Fibroblast of pulmonary artery (primary cell): ENCODE results near the gene REM2.

Source experiments
- DNase-seq: peaks from one replicate; pipeline ENCODE4 v3.0.0-alpha.2; 2010; ENCODE audit warnings: low read depth
- H3K4me3 ChIP-seq: replicated peaks from 2 replicates; pipeline ENCODE4 v1.5.1; 2011; ENCODE audit warnings: low read depth, mild to moderate bottlenecking, control low read depth, low read length, moderate library complexity
- CTCF ChIP-seq: IDR thresholded peaks from 2 replicates; pipeline ENCODE4 v1.5.1; 2011; ENCODE audit warnings: mild to moderate bottlenecking, control low read depth, low read length, inconsistent platforms; ENCODE audit errors: missing control alignments

REM2 gene

DNA sequence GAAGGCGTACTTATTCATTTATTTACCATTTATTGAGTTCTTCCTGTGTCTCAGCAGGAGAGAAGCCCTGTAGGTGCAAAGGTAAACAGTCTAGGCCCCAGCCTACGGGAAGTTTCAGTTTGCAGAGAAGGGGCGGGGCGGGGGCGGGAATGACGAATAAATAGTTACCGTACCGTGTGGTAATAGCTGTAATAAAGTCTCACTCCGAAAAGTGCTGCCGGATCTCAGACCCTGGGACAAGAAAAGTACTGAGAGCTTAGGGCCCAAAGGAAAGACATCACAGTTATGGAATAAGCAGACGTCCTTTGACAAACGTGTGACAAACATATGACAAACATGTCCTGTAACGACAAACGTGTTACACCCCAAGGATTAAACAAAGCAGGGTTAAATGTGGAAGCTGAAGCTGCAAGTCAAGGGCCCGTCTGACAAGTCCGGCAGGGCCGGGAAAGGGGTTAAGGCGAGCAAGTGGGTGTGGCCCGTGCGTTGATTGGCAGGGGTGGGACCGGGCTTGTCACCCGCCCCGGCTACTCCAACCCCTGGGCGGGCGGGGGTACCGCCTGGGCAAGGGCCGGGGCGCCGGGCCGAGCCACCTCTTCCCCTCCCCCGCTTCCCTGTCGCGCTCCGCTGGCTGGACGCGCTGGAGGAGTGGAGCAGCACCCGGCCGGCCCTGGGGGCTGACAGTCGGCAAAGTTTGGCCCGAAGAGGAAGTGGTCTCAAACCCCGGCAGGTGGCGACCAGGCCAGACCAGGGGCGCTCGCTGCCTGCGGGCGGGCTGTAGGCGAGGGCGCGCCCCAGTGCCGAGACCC, 11.6 kb upstream of the REM2 start, which contains the start of gene LRP10:
LRP10 (plus strand) TSS at position 517 of the 809 bp plus-strand sequence. CDS start 564 bp downstream, outside the sequence.
- H3K4me3 ChIP-seq = peak within 1 kb of the TSS; percentile 86
- DNase-seq = peak; percentile 86
- no peak for TF ChIP-seq CTCF

DNA sequence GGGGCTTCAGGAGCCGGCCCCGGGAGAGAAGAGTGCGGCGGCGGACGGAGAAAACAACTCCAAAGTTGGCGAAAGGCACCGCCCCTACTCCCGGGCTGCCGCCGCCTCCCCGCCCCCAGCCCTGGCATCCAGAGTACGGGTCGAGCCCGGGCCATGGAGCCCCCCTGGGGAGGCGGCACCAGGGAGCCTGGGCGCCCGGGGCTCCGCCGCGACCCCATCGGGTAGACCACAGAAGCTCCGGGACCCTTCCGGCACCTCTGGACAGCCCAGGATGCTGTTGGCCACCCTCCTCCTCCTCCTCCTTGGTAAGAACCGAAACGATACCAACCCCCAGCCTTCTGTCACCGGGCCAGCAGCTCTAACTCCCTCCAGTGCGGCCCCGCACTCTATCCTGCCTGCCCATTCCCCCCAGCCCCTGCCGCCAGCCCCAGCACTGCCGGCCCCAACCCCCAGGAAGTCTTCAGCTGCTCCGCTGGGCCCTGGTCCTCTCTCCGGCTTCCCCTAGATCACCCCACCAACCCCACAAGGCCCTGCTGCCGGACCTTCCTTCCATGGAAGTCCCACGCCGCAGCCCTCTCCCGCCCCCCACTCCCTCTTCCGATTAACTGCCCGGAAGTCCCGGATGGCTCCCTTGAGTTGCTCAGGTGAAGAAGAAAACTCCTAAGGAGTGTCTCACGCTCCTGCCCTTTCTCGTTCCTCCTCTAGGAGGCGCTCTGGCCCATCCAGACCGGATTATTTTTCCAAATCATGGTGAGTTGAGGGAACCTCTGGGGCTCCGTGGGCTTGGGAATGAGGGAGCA, 10.8 kb upstream of the REM2 start:
- TF ChIP-seq CTCF = peak; percentile 98
- peak overlapping the region; percentile 86 for H3K4me3 ChIP-seq
- DNase-seq = peak; percentile 84

- DNase-seq = peak; percentile 21
- TF ChIP-seq CTCF = no peak
- peak overlapping the region; percentile 86 for H3K4me3 ChIP-seq
These were observed 10.0 kb upstream of the REM2 start for GRCh38 chr14:22872833-22873520.

DNA sequence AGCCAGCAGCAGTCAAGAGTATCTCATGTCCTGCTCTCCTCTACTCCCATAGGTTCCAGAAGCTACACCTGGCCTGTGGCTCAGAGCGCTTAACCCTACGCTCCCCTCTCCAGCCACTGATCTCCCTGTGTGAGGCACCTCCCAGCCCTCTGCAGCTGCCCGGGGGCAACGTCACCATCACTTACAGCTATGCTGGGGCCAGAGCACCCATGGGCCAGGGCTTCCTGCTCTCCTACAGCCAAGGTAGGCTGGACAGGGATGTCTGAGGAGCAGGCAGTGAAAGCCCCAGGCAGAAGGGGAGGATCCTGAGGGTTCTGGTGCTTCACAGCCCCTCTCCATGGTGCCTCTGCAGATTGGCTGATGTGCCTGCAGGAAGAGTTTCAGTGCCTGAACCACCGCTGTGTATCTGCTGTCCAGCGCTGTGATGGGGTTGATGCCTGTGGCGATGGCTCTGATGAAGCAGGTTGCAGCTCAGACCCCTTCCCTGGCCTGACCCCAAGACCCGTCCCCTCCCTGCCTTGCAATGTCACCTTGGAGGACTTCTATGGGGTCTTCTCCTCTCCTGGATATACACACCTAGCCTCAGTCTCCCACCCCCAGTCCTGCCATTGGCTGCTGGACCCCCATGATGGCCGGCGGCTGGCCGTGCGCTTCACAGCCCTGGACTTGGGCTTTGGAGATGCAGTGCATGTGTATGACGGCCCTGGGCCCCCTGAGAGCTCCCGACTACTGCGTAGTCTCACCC, 7.8 kb upstream of the REM2 start:
- DNase-seq = no peak
- H3K4me3 ChIP-seq = no peak overlapping the region
- TF ChIP-seq CTCF = no peak

DNA sequence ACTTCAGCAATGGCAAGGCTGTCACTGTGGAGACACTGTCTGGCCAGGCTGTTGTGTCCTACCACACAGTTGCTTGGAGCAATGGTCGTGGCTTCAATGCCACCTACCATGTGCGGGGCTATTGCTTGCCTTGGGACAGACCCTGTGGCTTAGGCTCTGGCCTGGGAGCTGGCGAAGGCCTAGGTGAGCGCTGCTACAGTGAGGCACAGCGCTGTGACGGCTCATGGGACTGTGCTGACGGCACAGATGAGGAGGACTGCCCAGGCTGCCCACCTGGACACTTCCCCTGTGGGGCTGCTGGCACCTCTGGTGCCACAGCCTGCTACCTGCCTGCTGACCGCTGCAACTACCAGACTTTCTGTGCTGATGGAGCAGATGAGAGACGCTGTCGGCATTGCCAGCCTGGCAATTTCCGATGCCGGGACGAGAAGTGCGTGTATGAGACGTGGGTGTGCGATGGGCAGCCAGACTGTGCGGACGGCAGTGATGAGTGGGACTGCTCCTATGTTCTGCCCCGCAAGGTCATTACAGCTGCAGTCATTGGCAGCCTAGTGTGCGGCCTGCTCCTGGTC, 7.2 kb upstream of the REM2 start:
- no peak for TF ChIP-seq CTCF
- H3K4me3 ChIP-seq = no peak overlapping the region
- no peak for DNase-seq

GRCh38 chr14:22877000-22877501, 6.0 kb upstream of the REM2 start:
- TF ChIP-seq CTCF = no peak
- H3K4me3 ChIP-seq = no peak overlapping the region

More at GRCh38 chr14:22877000-22877501, 6.0 kb upstream of the REM2 start:
- DNase-seq = no peak
